HL-60 (cell line): ENCODE data around the gene CDK19.

Experiments used
- CTCF ChIP-seq: IDR thresholded peaks from one replicate; pipeline ENCODE4 v1.5.1; 2011; ENCODE audit warnings: low read length, control low read depth, inconsistent platforms; ENCODE audit not compliant: insufficient read depth
- POLR2AphosphoS5 ChIP-seq: IDR thresholded peaks from 2 replicates; pipeline ENCODE4 v1.6.1; 2012; ENCODE audit warnings: low read depth
- REST ChIP-seq: IDR thresholded peaks from 2 replicates; pipeline ENCODE4 v1.6.1; 2012; ENCODE audit warnings: low read depth; ENCODE audit not compliant: insufficient replicate concordance

GRCh38 chr6:110776413-110776812 is 38.9 kb downstream of the CDK19 start:
- TF ChIP-seq CTCF (no peak), POLR2AphosphoS5 (no peak), REST (no peak)
